Panc1 (cell line): Measurements from ENCODE around the gene TAF6. TPM values are rescaled to one million over a fixed set of nuclear protein-coding genes. Genes with fewer than 3 reads are reported as not detected.

Experiments
- ATAC-seq: fragments of 200-7000 bp; cut with Tn5 transposase; 2 replicates; pipeline ENCODE4 v1.9.1; 2020; ENCODE audit warnings: mild to moderate bottlenecking, moderate library complexity
- BruUV-seq: library from RNA; stranded (reverse); fragments of 400-500 nt; replicated peaks from 2 replicates; lab custom pipeline; 2021; lab: Mats Ljungman, UMichigan
- CTCF ChIA-PET: fragments of 300-600 bp; sonication (Branson Sonifier 250); formaldehyde crosslinking; loops from one replicate; lab custom pipeline; 2022; ENCODE audit warnings: antibody characterized with exemption; lab: Charles Lee
- POLR2A ChIA-PET: fragments of 300-600 bp; sonication (Branson Sonifier 250); formaldehyde crosslinking; loops from one replicate; lab custom pipeline; 2022; ENCODE audit warnings: antibody characterized with exemption; lab: Charles Lee
- DNase-seq: peaks from one replicate; pipeline ENCODE4 v3.0.0-alpha.2; 2010; ENCODE audit warnings: low read depth, low spot score
- H3K27ac ChIP-seq: 2 replicates; pipeline ENCODE4 v1.5.1; 2011; ENCODE audit warnings: mild to moderate bottlenecking, low read length, inconsistent platforms
- H3K27me3 ChIP-seq: fragments of 200-500 bp; sonication (Bioruptor generic); 2 replicates; pipeline ENCODE4 v1.6.0; 2014; ENCODE audit warnings: low read length, inconsistent platforms; ENCODE audit not compliant: control insufficient read depth, insufficient read depth
- H3K36me3 ChIP-seq: fragments of 200-500 bp; sonication (Bioruptor generic); 2 replicates; pipeline ENCODE4 v1.5.1; 2014; ENCODE audit warnings: inconsistent platforms, mild to moderate bottlenecking, low read length, moderate library complexity; ENCODE audit not compliant: control insufficient read depth, insufficient read depth
- H3K4me1 ChIP-seq: 2 replicates; pipeline ENCODE4 v1.5.1; 2011; ENCODE audit warnings: inconsistent platforms, mild to moderate bottlenecking, low read length, moderate library complexity; ENCODE audit not compliant: control insufficient read depth, insufficient read depth
- H3K4me3 ChIP-seq, 2 experiments: 2 replicates each; pipeline ENCODE4 v1.5.1; 2011 to 2012; ENCODE audit warnings: low read depth in 2 of 2, low read length in 2 of 2, mild to moderate bottlenecking in 2 of 2, inconsistent platforms in 1 of 2, moderate library complexity in 1 of 2
- H3K9me3 ChIP-seq: fragments of 200-500 bp; sonication (Bioruptor generic); 2 replicates; pipeline ENCODE4 v1.5.1; 2014; ENCODE audit warnings: low read depth, mild to moderate bottlenecking, inconsistent platforms, low read length, moderate library complexity; ENCODE audit not compliant: control insufficient read depth, insufficient read depth
- POLR2AphosphoS5 ChIP-seq: IDR thresholded peaks from 2 replicates; pipeline ENCODE4 v1.6.1; 2012; ENCODE audit warnings: mild to moderate bottlenecking, low read depth, low read length, moderate library complexity
- SIN3A ChIP-seq: IDR thresholded peaks from 2 replicates; pipeline ENCODE4 v1.6.1; 2012; ENCODE audit warnings: low read depth, mild to moderate bottlenecking, low read length, moderate library complexity, borderline replicate concordance; ENCODE audit not compliant: insufficient read depth
- TCF7L2 ChIP-seq: IDR thresholded peaks from 2 replicates; pipeline ENCODE4 v1.6.1; 2011; ENCODE audit warnings: mild to moderate bottlenecking, low read depth, low read length, inconsistent platforms
- in situ Hi-C: cut with HindIII; loops from 2 replicates; pipeline ENCODE4 v1.10.0; 2016; ENCODE audit warnings: low sequenced_read_pairs, low pct_unique_long_range_greater_than_20kb
- intact Hi-C: fragments of 100-400 bp; cut with micrococcal nuclease; formaldehyde crosslinking; loops from one replicate; pipeline ENCODE4 v1.10.0; 2022; ENCODE audit not compliant: unreplicated experiment
- total RNA-seq: library from RNA; stranded (reverse); gene quantifications from one replicate; pipeline ENCODE4 v1.2.1, GENCODE V29; 2021; ENCODE audit not compliant: unreplicated experiment
- TF ChIP-seq, protein P1 (sequence below), 2 experiments: IDR thresholded peaks; 2 replicates each; pipeline ENCODE4 v1.6.1; 2011 to 2012; ENCODE audit warnings: low read depth in 2 of 2, control low read depth in 1 of 2, low read length in 1 of 2, mild to moderate bottlenecking in 1 of 2, moderate library complexity in 1 of 2; ENCODE audit not compliant: insufficient read depth in 1 of 2
- TF ChIP-seq, protein P2 (sequence below): fragments of 450-650 bp; IDR thresholded peaks from 2 replicates; pipeline ENCODE4 v1.5.1; 2017; ENCODE audit warnings: mild to moderate bottlenecking

TAF6 gene
- total RNA-seq, 1 experiment from 2014 or later: 92.3 TPM

DNA sequence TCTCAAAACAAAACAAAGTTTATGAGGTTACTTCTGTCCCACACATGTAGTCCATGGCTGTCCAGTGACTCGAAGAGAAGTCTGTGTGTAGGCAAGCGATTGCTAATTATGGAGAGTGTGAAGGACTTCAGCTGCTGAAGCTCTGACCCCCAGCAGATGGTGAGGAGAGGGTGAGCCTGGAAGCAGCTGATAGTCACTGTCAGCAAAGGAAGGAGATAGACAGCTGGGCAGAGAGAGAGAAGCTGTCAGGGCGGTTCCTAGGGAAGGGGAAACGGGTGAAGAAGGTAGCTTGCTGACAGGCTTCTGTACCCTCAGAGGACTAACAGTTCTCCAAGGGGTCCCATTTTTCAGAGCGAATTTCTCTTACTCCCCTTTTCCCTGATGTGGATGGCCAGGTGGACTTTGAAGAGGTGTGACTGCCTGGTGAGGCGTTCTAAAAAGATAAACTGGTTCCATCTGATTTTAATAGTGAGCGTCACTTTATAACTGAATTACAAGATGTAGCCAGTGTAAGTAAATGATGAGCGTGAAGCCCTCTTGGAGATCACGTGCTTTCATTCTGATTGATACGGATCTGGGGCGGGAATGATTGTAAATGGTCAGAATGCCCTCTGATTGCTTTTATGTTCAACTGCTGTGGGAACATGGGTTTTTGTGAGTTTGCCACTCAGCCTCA lies 57.5 kb downstream of the TAF6 start:
- Histone ChIP-seq H3K36me3 (no peaks in the 10 kb centered on the region), H3K27ac (no peak overlapping the region), H3K4me1 (no peaks in the 10 kb centered on the region; the same call in 1 of the 2 replicates), H3K4me3 (no peak overlapping the region), H3K9me3 (no peaks in the 10 kb centered on the region), H3K27me3 (no peaks in the 10 kb centered on the region)
- DNase-seq (no peak), ATAC-seq (no peak)
- in situ Hi-C loops: no loop called here
- intact Hi-C loops: no loop called here
- ChIA-PET POLR2A (interaction anchor here (0.6 kb wide), 1 partner anchor 308 kb away, joined by 6 read pairs; no protein-coding TSS in a partner anchor), CTCF (no interaction called here)
- no TSS peak for BruUV-seq
- TF ChIP-seq, protein P1, sequence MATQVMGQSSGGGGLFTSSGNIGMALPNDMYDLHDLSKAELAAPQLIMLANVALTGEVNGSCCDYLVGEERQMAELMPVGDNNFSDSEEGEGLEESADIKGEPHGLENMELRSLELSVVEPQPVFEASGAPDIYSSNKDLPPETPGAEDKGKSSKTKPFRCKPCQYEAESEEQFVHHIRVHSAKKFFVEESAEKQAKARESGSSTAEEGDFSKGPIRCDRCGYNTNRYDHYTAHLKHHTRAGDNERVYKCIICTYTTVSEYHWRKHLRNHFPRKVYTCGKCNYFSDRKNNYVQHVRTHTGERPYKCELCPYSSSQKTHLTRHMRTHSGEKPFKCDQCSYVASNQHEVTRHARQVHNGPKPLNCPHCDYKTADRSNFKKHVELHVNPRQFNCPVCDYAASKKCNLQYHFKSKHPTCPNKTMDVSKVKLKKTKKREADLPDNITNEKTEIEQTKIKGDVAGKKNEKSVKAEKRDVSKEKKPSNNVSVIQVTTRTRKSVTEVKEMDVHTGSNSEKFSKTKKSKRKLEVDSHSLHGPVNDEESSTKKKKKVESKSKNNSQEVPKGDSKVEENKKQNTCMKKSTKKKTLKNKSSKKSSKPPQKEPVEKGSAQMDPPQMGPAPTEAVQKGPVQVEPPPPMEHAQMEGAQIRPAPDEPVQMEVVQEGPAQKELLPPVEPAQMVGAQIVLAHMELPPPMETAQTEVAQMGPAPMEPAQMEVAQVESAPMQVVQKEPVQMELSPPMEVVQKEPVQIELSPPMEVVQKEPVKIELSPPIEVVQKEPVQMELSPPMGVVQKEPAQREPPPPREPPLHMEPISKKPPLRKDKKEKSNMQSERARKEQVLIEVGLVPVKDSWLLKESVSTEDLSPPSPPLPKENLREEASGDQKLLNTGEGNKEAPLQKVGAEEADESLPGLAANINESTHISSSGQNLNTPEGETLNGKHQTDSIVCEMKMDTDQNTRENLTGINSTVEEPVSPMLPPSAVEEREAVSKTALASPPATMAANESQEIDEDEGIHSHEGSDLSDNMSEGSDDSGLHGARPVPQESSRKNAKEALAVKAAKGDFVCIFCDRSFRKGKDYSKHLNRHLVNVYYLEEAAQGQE (IDR thresholded peaks at IDR 0.05; ENCODE audit: insufficient read depth in 1 of 2, low read depth in 2 of 2, low read length in 1 of 2): no peak
- TF ChIP-seq POLR2AphosphoS5: no peak
- no peak for TF ChIP-seq SIN3A
- no peak for TF ChIP-seq TCF7L2
- TF ChIP-seq, protein P2, sequence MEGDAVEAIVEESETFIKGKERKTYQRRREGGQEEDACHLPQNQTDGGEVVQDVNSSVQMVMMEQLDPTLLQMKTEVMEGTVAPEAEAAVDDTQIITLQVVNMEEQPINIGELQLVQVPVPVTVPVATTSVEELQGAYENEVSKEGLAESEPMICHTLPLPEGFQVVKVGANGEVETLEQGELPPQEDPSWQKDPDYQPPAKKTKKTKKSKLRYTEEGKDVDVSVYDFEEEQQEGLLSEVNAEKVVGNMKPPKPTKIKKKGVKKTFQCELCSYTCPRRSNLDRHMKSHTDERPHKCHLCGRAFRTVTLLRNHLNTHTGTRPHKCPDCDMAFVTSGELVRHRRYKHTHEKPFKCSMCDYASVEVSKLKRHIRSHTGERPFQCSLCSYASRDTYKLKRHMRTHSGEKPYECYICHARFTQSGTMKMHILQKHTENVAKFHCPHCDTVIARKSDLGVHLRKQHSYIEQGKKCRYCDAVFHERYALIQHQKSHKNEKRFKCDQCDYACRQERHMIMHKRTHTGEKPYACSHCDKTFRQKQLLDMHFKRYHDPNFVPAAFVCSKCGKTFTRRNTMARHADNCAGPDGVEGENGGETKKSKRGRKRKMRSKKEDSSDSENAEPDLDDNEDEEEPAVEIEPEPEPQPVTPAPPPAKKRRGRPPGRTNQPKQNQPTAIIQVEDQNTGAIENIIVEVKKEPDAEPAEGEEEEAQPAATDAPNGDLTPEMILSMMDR: no peak

DNA sequence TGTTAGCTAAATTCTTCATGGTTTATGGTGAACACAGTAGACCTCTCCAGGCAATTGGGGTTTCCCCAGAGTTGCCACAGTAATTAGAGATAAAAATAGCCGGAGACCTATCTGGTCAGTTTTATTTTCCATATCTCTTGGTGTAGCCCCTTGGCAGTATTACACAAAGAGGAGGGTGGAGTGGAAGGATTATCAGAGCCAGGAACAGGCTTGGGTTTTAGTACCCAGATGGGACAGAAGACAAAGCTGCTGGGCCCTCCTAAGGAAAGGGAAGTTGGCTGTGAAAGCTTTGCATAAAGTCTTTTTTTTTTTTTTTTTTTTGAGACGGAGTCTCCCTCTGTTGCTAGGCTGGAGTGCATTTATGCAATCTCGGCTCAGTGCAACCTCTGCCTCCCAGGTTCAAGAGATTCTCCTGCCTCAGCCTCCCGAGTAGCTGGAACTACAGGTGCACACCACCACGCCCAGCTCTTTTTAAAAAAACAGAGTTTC lies 59.9 kb downstream of the TAF6 start:
- ATAC-seq: no peak
- Histone ChIP-seq H3K27me3 (no peaks in the 10 kb centered on the region), H3K4me1 (no peaks in the 10 kb centered on the region), H3K27ac (no peak overlapping the region), H3K4me3 (no peak overlapping the region), H3K36me3 (no peaks in the 10 kb centered on the region), H3K9me3 (no peaks in the 10 kb centered on the region)
- ChIA-PET CTCF (interaction anchor here (0.7 kb wide), 1 partner anchor 112 kb away, joined by 8 read pairs; no protein-coding TSS in a partner anchor), POLR2A (interaction anchor here (0.6 kb wide), 3 partner anchors 33 to 173 kb away, joined by 3 to 10 read pairs (median 7); no protein-coding TSS in a partner anchor)
- no peak for TF ChIP-seq SIN3A
- TF ChIP-seq TCF7L2: no peak
- TF ChIP-seq, protein P1 (IDR thresholded peaks at IDR 0.05; ENCODE audit: insufficient read depth in 1 of 2, low read depth in 2 of 2, low read length in 1 of 2): no peak
- TF ChIP-seq, protein P2: no peak
- no peak for TF ChIP-seq POLR2AphosphoS5
- in situ Hi-C loops (no loop called here), intact Hi-C loops (loop anchor here (5.0 to 10.0 kb wide), 2 partner anchors 144 to 552 kb away; partner anchors contain the start of gene TRIM4)
- no peak for DNase-seq
- BruUV-seq: no TSS peak
